ENCODE results near the gene SLC25A51.

Gene SLC25A51

DNA sequence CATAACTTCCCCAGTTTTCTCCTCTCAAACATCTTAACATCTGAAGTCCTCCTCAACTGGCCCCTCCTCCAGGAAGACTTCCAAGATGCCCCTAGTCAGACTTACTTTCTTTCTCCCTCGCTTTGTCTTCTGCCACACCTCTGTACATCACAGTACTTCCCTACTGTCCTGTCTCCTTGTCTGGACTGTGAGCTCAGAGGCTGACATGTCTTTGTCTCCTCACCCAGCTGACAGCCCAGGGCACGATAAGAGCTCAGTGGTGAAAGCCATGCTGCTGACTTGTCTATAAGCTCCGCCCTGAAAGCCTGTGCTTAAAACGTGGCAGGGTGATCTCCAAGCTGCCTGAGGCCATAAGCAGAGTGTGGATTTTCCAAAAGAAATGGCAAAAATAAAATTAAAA lies 33.0 kb upstream of the SLC25A51 start:
- no peak for DNase-seq

- no peak for DNase-seq
These were observed 32.4 kb upstream of the SLC25A51 start for GRCh38 chr9:37936376-37936775.

- no peak for DNase-seq
These were observed 31.2 kb upstream of the SLC25A51 start for GRCh38 chr9:37935096-37935495.

- DNase-seq: no peak
These were observed 27.7 kb upstream of the SLC25A51 start for GRCh38 chr9:37931592-37931991.

DNA sequence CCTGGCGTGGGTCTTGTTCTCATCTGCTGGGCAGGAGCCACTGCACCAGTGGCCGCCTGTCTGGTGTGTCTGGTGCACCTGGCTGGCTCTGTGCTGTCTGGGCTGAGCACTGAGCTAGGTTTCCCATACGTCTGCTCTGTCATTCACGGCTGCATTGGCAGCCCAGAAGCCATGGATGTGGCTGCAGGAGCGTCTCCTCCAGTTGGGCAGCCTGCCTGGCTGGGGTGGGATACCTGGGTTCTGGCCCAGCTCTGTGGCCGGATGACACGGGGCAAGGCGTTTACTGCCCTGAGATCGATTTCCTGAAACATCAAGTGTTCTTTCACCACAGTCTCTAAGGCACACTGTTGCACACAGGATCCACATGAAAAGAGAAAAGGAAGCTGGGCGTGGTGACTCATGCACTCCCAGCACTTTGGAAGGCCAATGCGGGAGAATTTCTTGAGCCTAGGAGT lies 25.5 kb upstream of the SLC25A51 start:
- no peak for DNase-seq

GRCh38 chr9:37928552-37929430 lies 24.9 kb upstream of the SLC25A51 start:
- DNase-seq: no peak

GRCh38 chr9:37927601-37928551 lies 23.9 kb upstream of the SLC25A51 start:
- DNase-seq: no peak

DNA sequence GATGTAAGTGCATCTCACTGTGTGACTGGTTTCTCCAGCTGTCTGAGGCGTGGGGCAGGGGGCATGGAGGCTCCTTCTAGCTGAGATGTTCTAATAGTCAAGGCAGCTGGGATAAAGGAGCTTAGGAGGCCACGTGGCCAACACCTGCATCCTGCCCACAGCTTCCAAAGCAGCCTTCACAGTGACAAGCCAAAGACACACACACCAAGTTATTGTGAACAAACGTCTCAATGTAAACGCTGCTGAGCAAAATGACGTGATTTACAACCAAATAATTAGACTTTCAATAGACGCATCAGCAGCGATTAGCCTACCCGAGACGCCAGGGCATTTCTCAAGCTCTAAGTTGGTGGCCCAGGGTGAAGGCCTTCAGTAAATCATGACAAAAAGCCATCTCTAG lies 23.2 kb upstream of the SLC25A51 start:
- DNase-seq: no peak

DNA sequence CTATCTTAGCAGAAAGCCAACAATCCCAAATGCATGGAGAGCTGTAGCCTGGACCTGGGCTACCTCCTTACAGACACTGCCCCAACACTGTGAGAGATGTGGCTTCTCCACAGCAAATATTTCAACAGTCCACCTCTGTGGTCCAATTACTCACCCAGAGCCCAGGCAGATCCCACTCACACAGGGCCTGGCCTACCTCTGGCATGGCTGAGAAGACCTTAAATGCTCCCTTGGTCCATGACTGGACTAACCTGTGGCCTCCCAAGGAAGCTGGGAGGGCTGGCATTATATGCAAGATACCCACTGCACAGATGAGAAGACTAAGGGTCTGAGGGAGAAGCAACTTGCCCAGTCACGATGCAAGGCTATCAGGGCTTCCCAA lies 22.8 kb upstream of the SLC25A51 start:
- DNase-seq: no peak

GRCh38 chr9:37925786-37926736 lies 22.1 kb upstream of the SLC25A51 start:
- no peak for DNase-seq

DNA sequence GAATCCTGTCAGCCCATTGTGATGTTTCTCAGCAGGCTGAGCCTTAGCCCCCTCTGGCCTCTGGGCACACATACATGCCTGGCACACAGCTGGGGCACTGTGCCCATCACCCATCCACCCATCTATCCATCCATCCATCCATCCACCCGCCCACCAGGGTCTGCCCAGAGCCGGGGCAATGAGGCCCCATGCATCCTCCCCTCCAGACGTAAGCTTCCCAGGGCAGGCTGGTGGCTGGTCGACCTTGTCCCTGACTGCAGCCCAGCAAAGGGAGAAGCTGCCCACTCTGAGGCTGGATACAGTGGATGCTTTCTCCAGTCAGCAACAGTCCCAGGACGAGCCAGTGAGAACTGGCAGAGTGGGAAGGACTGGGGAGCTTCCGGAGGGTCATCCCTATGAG lies 21.1 kb upstream of the SLC25A51 start:
- no peak for DNase-seq

- no peak for DNase-seq
These were observed 20.6 kb upstream of the SLC25A51 start for GRCh38 chr9:37924538-37924937.

DNA sequence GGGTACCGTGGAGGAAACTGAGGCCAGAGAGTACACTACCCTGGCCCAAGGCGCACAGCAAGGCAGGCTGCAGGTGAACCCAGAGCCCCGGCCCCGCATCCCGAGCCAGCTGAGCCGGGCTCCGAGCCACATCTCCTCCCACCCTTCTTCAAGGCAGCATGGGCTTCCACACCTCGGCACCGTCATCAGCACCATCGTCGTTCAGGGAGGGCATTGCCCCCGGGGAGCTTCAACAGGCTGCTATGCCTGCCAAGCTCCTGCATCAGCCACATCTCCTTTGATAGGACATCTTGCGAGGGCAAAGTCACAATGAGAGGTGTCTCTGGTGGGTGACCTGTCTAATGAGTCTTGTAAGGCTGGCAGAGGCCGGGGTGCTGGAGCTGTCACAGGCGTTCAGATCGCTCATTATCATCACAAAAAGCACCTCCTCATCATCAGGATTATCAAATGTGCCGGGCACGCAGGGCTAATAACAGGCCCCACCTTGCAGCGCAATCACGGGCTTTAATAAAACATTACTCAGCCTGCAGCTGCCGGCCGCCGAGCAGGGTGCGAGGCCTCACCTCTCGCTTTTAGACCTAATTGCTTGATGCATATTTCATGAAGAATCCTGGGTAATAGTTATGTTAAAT lies 20.0 kb upstream of the SLC25A51 start:
- DNase-seq: no peak

- no peak for DNase-seq
These were observed 19.3 kb upstream of the SLC25A51 start for GRCh38 chr9:37923118-37923795.

- DNase-seq: no peak
These were observed 18.6 kb upstream of the SLC25A51 start for GRCh38 chr9:37922363-37923117.

DNA sequence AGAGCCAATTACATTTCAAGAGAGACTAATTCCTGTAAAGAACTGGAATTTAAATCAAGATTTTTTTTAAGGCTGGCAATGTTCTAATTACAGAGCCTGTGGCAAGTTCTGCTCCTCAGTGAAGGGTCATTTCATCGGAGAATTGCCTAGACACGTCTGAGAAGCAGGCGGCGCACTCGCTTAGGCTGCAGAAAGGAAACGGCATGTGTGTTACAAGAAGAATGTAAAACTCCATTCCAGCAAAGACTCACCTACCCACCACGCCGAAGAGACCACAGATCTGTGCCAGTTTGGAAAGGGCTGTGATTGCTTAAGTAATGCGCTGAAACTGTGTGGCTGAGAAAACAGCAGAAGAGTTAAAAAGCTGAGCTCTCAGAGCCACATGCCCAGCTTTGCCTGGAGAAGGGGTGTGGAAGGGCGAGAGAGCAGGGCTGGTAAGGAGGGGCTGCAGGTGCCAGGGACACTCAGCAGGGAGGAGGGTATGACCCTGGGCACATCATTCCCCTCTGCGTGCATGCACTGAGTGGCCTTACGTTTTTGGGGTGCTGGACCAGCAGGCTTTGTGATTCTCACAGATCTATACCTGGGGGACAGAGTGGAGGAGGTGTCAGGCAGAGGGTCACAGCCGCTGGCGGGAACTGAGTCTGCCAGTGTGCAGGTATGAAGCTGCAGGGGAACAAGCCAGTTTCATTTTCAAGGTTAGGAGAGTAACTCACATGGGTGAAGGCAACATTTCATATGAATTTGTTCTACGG lies 17.8 kb upstream of the SLC25A51 start:
- peak; percentile 16 for DNase-seq

- DNase-seq: no peak
These were observed 17.2 kb upstream of the SLC25A51 start for GRCh38 chr9:37921168-37921510.

GRCh38 chr9:37920471-37921167 lies 16.7 kb upstream of the SLC25A51 start:
- no peak for DNase-seq

- DNase-seq: no peak
These were observed 16.0 kb upstream of the SLC25A51 start for GRCh38 chr9:37919956-37920335.
